LNCaP clone FGC (cell line): Measurements from ENCODE around the gene ECSIT.

Source experiments
- DNase-seq: peaks from one replicate; pipeline ENCODE4 v3.0.0-alpha.2; 2011; ENCODE audit warnings: low read depth
- H3K4me3 ChIP-seq: 2 replicates; pipeline ENCODE4 v1.5.1; 2011; ENCODE audit warnings: mild to moderate bottlenecking, low read depth, low read length, control low read depth
- TF ChIP-seq, protein P1 (sequence below): IDR thresholded peaks from 2 replicates; pipeline ENCODE4 v1.5.1; 2012; ENCODE audit warnings: mild to moderate bottlenecking; ENCODE audit not compliant: control insufficient read depth, insufficient read depth; ENCODE audit errors: extremely low read depth

Gene ECSIT

DNA sequence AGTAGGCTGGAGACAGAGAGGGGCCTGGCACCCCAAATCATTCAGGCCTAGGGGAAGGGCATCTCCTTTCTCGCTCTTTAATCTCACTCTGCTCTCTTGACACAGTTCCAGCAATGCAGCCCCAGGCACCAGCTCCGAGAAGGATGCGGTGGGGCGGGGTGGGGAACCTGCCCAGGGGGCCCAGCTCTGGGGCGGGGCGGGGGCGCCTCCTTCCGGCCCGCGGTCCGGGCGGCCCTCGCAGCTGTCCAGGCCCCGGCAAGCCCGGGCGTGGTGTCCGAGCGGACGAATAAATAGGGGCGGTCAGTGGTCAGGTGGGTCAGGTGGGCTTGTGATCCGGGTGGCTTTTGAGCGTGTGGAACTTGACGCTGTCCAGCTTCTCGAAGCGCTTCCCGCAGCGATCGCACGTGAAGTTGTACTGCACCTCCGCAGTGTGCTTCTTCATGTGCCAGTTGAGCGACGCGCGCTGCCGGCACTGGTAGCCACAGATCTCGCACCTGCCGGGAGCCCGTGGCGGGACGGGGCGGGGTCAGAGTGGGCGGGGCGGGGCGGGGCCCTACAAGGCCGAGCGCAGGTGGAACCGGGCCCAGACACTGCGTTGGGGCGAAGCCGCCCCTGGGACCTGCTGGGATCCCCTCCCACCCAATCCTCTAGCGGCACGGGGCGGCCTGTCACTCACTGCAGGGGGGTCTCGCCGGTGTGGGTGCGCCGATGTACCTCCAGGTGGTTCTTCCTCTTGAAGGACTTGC, 45.4 kb downstream of the ECSIT start:
- no peak for DNase-seq
- H3K4me3 ChIP-seq: no peak overlapping the region
- TF ChIP-seq, protein P1, sequence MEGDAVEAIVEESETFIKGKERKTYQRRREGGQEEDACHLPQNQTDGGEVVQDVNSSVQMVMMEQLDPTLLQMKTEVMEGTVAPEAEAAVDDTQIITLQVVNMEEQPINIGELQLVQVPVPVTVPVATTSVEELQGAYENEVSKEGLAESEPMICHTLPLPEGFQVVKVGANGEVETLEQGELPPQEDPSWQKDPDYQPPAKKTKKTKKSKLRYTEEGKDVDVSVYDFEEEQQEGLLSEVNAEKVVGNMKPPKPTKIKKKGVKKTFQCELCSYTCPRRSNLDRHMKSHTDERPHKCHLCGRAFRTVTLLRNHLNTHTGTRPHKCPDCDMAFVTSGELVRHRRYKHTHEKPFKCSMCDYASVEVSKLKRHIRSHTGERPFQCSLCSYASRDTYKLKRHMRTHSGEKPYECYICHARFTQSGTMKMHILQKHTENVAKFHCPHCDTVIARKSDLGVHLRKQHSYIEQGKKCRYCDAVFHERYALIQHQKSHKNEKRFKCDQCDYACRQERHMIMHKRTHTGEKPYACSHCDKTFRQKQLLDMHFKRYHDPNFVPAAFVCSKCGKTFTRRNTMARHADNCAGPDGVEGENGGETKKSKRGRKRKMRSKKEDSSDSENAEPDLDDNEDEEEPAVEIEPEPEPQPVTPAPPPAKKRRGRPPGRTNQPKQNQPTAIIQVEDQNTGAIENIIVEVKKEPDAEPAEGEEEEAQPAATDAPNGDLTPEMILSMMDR: no peak

DNA sequence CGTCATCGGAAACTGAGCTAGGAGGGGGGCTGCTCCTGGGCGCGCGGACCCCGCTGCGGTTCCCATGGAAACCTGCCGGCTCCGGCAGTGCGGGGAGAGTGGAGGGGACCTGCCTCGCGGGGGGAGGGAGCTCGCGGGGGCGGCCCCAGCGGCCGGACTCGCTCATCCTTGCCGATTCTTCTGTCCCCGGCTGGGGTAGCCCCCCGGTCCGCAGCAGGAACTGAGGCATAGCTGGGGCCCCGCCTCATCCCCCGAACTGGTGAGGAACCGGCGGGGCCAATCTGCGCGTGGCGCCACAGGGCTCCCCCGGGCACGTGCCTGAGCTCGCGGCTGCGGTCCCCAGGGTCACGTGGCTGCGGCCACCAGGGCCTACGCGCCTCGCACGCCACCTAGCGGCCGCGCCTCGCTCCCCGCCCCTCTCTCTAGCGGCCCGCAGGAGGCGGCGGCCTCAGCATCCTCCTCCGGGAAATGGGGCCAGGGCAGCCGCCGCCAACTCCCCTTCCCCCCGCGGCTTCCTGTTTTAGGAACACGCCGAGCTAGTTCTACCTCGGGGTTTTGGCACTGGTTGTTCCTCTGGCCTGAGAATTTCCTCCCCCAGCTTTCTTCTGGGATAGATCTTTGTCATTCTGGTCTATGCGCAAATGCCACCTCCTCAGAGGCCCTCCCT, 46.4 kb downstream of the ECSIT start:
- H3K4me3 ChIP-seq: peak overlapping the region; percentile 57
- TF ChIP-seq, protein P1: peak; percentile 99
- peak; percentile 65 for DNase-seq

DNA sequence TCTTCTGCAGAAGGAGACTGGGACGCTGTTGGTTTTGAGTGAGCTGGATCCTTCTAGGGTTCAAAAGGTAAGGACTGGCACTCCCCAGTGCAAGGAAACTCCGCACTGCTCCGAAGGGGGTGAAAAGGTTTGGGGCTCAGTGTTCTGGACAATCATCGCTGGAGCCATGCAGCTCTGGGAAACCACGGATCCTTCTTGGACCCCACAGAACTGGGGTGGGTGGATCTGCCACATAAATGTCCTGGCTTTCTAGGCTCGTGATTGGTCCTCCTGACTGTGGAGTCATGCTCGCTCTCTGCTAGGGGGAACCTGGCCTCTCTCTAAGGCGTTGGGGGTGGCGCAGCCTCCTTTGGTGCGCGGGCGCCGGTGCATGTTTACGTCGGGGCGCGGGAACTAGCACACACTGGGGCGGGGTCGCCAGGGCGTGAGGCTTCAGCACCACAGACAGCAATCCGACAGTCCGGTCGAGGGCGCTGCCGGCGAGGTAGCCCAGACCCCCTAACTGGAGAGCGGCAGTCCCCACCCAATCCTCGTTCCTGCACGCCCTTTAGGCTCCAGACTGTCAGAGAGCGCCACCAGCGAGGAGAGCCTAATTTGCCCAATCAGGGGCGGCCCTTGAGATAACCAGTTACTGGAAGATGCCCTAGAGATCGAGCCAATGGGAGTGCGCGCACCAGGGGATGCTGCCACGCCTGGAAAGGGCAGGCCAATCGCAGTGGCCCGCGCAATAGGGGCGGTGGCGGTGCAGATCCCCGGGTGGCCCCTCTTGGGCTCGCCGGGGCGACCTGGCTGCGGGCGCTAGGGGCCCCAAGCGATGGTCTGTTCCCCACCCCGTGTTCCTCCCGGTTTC, 47.2 kb downstream of the ECSIT start:
- TF ChIP-seq, protein P1: peak; percentile 15; the same call in 1 of the 2 replicates
- H3K4me3 ChIP-seq: peak overlapping the region; percentile 57
- peak; percentile 83 for DNase-seq

DNA sequence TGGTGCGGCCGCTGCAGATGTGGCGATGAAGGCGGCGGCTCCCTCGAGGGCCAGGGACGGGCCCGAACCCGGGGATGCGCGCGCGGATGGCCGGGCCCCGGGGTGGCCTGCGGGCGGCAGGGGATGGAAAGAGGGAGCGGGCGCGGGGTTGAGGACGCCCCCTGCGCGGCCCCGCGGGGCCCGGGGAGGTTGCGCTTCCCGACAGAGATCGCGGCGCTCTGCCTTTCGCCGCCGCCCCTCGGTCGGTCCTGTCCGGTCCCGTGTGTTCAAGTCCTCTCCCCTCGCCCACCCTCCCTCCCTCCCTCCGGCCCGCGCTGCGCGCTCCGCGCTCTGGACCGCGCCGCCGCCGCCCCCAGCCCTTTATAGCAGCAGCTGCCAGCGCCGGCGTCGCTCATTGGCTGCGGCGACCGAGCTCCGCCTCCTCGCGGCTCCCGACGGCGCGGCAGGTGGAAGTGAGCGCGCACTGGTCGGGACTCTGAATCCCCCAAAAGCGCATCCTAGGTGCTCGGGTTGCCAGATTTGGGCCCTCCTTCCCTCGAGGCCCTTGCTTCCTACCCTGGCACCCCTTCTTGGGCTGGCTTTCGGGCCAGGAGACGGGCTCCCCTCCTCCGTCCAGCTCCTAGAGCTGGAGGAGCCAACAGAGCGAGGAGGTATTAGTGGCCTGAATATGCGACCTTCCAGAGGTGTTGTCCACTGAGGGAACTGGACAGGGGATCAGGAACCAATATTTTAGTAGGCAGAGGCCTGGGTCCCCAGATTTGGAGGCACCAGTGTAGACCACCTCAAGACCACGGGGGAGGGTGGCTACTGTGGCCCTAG, 48.0 kb downstream of the ECSIT start, which contains the start of gene ELAVL3:
Gene ELAVL3 (minus strand): TSS at position 332 of the 819 bp plus-strand sequence. CDS start 438 bp downstream, outside the sequence.
- H3K4me3 ChIP-seq: peak within 1 kb of the TSS; percentile 57
- no peak for DNase-seq
- TF ChIP-seq, protein P1: no peak

DNA sequence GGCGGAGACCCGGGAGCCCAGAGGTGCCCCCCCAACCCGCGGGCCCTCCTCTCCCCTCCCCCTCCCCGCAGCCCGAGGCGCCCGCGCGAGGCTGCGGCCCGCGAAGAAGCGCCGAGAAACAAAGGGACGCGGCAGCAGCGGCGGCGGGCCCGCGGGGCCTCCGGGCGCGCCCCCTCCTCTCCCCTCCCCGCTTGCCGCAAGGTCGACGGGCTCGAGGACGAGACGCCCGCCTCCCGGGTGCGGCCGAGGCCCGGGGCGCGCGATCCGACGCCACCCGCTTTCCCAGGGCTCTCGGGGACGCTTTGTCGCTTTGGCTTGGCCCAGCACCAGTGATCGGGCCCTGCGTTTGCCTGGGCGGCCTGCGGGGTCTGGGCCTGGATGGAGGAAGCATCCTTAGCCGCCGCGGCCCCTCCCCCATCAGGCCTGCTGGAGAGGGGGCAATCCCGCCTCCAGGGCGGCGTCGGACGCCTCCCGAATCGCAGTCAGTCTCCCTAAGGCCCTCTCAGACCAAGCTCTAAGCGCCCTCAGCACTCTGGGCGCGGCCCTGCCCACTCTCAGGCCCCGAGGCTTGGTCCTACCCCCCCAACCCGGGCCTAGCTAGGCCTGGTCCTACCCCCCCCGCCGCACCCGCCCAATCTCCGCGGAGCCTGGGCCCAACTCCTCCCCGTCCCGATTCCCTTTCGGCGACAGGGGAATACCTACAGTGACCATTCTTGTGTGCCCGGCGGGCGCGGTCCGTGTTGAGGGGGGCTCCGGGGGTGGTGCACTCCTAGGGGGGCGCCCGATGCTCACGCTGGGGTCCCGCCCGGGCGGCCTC, 48.8 kb downstream of the ECSIT start:
- no peak overlapping the region for H3K4me3 ChIP-seq
- no peak for DNase-seq

More for the DNA sequence above, 48.8 kb downstream of the ECSIT start:
- TF ChIP-seq, protein P1: no peak
